Measurements from ENCODE around the gene MMEL1. TPM values are rescaled to one million over a fixed set of nuclear protein-coding genes. Genes with fewer than 3 reads are reported as not detected.

Gene MMEL1
- polyA plus RNA-seq, 1 of the 3 experiments (the other 2 are of a cell fraction) = 0.16 TPM

GRCh38 chr1:2624735-2625300 lies 8.0 kb downstream of the MMEL1 start:
- Histone ChIP-seq H3K27ac (ENCODE audit: low read depth in 2 of 2, low read length in 1 of 2) (no peak overlapping the region), H3K9me3 (no peaks in the 10 kb centered on the region), H2AFZ (ENCODE audit: low read depth) (no peak overlapping the region), H3K9me2 (no peaks in the 10 kb centered on the region), H3K27me3 (ENCODE audit: insufficient read depth) (peaks cover 13% of the 10 kb centered on the region; the same call in 1 of the 2 replicates), H4K20me1 (ENCODE audit: insufficient read depth) (no peaks in the 10 kb centered on the region), H3K4me2 (no peak overlapping the region), H3K36me3 (replicated peaks in 1 of 2; ENCODE audit: control insufficient read depth in 1 of 2, insufficient read depth in 2 of 2, low read length in 1 of 2) (no peaks in the 10 kb centered on the region), H3K4me3 (ENCODE audit: low read depth in 2 of 2, low read length in 1 of 2) (no peak overlapping the region), H3K9ac (no peak overlapping the region), H3K4me1 (ENCODE audit: control insufficient read depth in 1 of 2, insufficient read depth in 2 of 2, low read depth in 1 of 2, low read length in 1 of 2) (no peaks in the 10 kb centered on the region), H3F3A (replicated peaks; ENCODE audit: insufficient read depth) (no peaks in the 10 kb centered on the region), H3K79me2 (ENCODE audit: insufficient read depth) (no peaks in the 10 kb centered on the region)
- no peak for DNase-seq
- TF ChIP-seq EP300 (IDR thresholded peaks at IDR 0.05; ENCODE audit: borderline replicate concordance in 1 of 2, low read depth in 1 of 2, low read length in 1 of 2) (no peak), TEAD4 (IDR thresholded peaks at IDR 0.05; ENCODE audit: borderline replicate concordance, insufficient read depth) (no peak), SIN3A (IDR thresholded peaks at IDR 0.05; ENCODE audit: borderline replicate concordance, low read depth, low read length) (no peak)
- ChIA-PET POLR2A (no interaction called here), CTCF (interaction anchor here (1.2 to 1.3 kb wide), 2 partner anchors 14 to 63 kb away, joined by 4 read pairs; no protein-coding TSS in a partner anchor)
- WGBS (ENCODE audit: low lambda C conversion rate) = 40% methylated on average over 9 of the region's 13 CpGs

DNA sequence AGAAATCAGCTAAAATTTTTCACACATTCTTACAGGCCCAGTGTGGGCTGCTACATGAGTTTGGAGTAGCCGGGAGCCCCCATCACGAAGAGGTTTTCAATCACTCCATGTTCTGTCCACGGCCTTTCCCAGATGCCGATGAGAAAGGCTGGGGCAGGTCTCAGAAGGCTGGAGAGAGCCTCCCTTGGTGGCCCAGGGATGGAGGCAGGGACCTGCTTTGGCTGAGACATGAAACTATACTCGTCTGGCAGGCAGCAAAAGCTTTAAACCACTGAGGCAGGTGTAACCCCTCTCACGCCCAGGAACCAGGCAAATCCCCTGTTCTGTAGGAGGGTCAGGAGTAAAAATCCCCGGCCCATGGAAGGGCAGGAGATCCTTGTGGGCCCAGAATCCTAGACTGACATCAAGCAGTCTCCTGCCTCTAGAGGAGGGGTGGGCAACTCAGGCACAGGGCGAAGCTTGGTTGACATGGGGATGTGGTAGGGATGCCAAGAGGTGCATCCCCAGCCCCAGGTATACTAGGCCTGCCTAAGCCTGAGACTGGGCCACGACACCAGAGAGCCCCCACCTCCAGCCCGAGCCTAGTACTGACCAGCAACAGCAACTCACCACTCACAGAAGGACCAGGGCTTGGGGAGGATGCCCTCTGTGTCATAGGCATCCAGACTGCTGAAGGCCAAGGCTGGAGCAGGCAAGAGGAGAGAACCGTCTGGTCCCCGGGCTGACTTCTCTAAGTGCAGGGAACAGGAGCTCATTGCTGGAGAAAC lies 9.1 kb downstream of the MMEL1 start:
- Histone ChIP-seq H3K27ac (ENCODE audit: low read depth in 2 of 2, low read length in 1 of 2) (no peak overlapping the region), H3K4me1 (ENCODE audit: control insufficient read depth in 1 of 2, insufficient read depth in 2 of 2, low read depth in 1 of 2, low read length in 1 of 2) (no peaks in the 10 kb centered on the region), H3K9ac (no peak overlapping the region), H2AFZ (ENCODE audit: low read depth) (no peak overlapping the region), H3F3A (replicated peaks; ENCODE audit: insufficient read depth) (no peaks in the 10 kb centered on the region), H3K27me3 (ENCODE audit: insufficient read depth) (peaks cover 8% of the 10 kb centered on the region; the same call in 1 of the 2 replicates), H3K36me3 (replicated peaks in 1 of 2; ENCODE audit: control insufficient read depth in 1 of 2, insufficient read depth in 2 of 2, low read length in 1 of 2) (no peaks in the 10 kb centered on the region), H3K9me3 (no peaks in the 10 kb centered on the region), H3K9me2 (no peaks in the 10 kb centered on the region), H4K20me1 (ENCODE audit: insufficient read depth) (no peaks in the 10 kb centered on the region), H3K4me2 (no peak overlapping the region), H3K79me2 (ENCODE audit: insufficient read depth) (no peaks in the 10 kb centered on the region), H3K4me3 (ENCODE audit: low read depth in 2 of 2, low read length in 1 of 2) (no peak overlapping the region)
- DNase-seq = no peak
- CTCF ChIA-PET = interaction anchor here (1.3 kb wide), 2 partner anchors 13 to 66 kb away, joined by 3 to 4 read pairs; no protein-coding TSS in a partner anchor
- POLR2A ChIA-PET = no interaction called here
- no peak for TF ChIP-seq CTCF (IDR thresholded peaks at IDR 0.05)
- TF ChIP-seq FOSL2 (IDR thresholded peaks at IDR 0.05; ENCODE audit: borderline replicate concordance, low read depth) = no peak
- TF ChIP-seq, protein P1, sequence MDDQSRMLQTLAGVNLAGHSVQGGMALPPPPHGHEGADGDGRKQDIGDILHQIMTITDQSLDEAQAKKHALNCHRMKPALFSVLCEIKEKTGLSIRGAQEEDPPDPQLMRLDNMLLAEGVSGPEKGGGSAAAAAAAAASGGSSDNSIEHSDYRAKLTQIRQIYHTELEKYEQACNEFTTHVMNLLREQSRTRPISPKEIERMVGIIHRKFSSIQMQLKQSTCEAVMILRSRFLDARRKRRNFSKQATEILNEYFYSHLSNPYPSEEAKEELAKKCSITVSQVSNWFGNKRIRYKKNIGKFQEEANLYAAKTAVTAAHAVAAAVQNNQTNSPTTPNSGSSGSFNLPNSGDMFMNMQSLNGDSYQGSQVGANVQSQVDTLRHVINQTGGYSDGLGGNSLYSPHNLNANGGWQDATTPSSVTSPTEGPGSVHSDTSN (IDR thresholded peaks at IDR 0.05) = no peak
- TF ChIP-seq NFIC (IDR thresholded peaks at IDR 0.05; ENCODE audit: borderline replicate concordance) = no peak
- no peak for TF ChIP-seq EP300 (IDR thresholded peaks at IDR 0.05; ENCODE audit: borderline replicate concordance in 1 of 2, low read depth in 1 of 2, low read length in 1 of 2)
- no peak for TF ChIP-seq TAF1 (IDR thresholded peaks at IDR 0.05; ENCODE audit: borderline replicate concordance, low read depth, low read length)
- no peak for TF ChIP-seq RCOR1 (IDR thresholded peaks at IDR 0.05; ENCODE audit: low read length)
- no peak for TF ChIP-seq ZBTB33 (IDR thresholded peaks at IDR 0.05; ENCODE audit: borderline replicate concordance, low read depth)
- TF ChIP-seq RAD21 (IDR thresholded peaks at IDR 0.05; ENCODE audit: low read length) = no peak
- 39% methylated on average over 10 of the region's 12 CpGs for WGBS (ENCODE audit: low lambda C conversion rate)
